GM12878 (cell line): Measurements from ENCODE around the gene ZCCHC2. TPM values are rescaled to one million over a fixed set of nuclear protein-coding genes. Genes with fewer than 3 reads are reported as not detected.

Experiments used
- ATAC-seq: fragments of 200-7000 bp; cut with Tn5 transposase; 3 replicates; pipeline ENCODE4 v1.9.1; 2020; ENCODE audit warnings: mild to moderate bottlenecking, moderate library complexity
- BruUV-seq: library from RNA; stranded (reverse); fragments of 400-500 nt; replicated peaks from 2 replicates; lab custom pipeline; 2021; lab: Mats Ljungman, UMichigan
- CTCF ChIA-PET: fragments of 300-600 bp; sonication (Branson Sonifier 250); formaldehyde crosslinking; extraction: SDS; loops from one replicate; lab custom pipeline; 2021; ENCODE audit warnings: inconsistent platforms; lab: Yijun Ruan, JAX
- POLR2A ChIA-PET: fragments of 350-600 bp; formaldehyde crosslinking; extraction: SDS; loops from one replicate; lab custom pipeline; 2021; ENCODE audit warnings: inconsistent platforms; lab: Charles Lee
- RAD21 ChIA-PET: fragments of 300-600 bp; sonication (Branson Sonifier 250); formaldehyde crosslinking; loops from one replicate; lab custom pipeline; 2023; ENCODE audit warnings: antibody characterized with exemption; ENCODE audit not compliant: unreplicated experiment; lab: Charles Lee
- SMC1A ChIA-PET: fragments of 300-600 bp; sonication (Branson Sonifier 250); formaldehyde crosslinking; loops from one replicate; lab custom pipeline; 2023; ENCODE audit not compliant: unreplicated experiment, uncharacterized antibody; lab: Charles Lee
- DNase-seq: peaks from one replicate; pipeline ENCODE4 v3.0.0-alpha.2; 2011; ENCODE audit warnings: low read depth, low spot score
- FAIRE-seq: peaks from 3 replicates; lab custom pipeline; 2011; peaks lifted over from hg19 to GRCh38; lab: Jason Lieb, UNC
- H2AFZ ChIP-seq: 2 replicates; pipeline ENCODE4 v1.6.0; 2011; ENCODE audit warnings: low read depth, low read length, control low read depth; ENCODE audit not compliant: control insufficient read depth
- H3K27ac ChIP-seq: 2 replicates; pipeline ENCODE4 v1.5.1; 2011; ENCODE audit warnings: control low read depth; ENCODE audit not compliant: control insufficient read depth, insufficient read depth
- H3K27me3 ChIP-seq, 2 experiments: replicated peaks in 1 of 2; 2 replicates each; pipeline versions ENCODE4 v1.6.0 to v1.6.1; 2011; ENCODE audit warnings: low read length in 1 of 2; ENCODE audit not compliant: control insufficient read depth in 2 of 2, insufficient read depth in 2 of 2
- H3K36me3 ChIP-seq, 2 experiments: 2 replicates each; pipeline ENCODE4 v1.5.1; 2011; ENCODE audit warnings: low read length in 1 of 2; ENCODE audit not compliant: control insufficient read depth in 2 of 2, insufficient read depth in 2 of 2
- H3K4me1 ChIP-seq: 2 replicates; pipeline ENCODE4 v1.6.1; 2011; ENCODE audit warnings: mild to moderate bottlenecking, low read length, moderate library complexity, mixed read lengths; ENCODE audit not compliant: control insufficient read depth, insufficient read depth
- H3K4me2 ChIP-seq: 2 replicates; pipeline ENCODE4 v1.6.0; 2011; ENCODE audit warnings: control low read depth; ENCODE audit not compliant: control insufficient read depth, insufficient read depth
- H3K4me3 ChIP-seq: fragments of 200-600 bp; sonication (generic); 2 replicates; pipeline ENCODE4 v1.5.1; 2016
- H3K79me2 ChIP-seq: 2 replicates; pipeline ENCODE4 v1.6.0; 2011; ENCODE audit warnings: low read length; ENCODE audit not compliant: control insufficient read depth, insufficient read depth
- H3K9ac ChIP-seq: 2 replicates; pipeline ENCODE4 v1.8.0; 2011; ENCODE audit warnings: low read length, control low read depth, mixed read lengths; ENCODE audit not compliant: control insufficient read depth, insufficient read depth
- H3K9me3 ChIP-seq: replicated peaks from 3 replicates; pipeline ENCODE4 v1.5.1; 2011; ENCODE audit warnings: mild to moderate bottlenecking, low read length; ENCODE audit not compliant: control insufficient read depth, insufficient read depth
- H4K20me1 ChIP-seq: 2 replicates; pipeline ENCODE4 v1.6.0; 2011; ENCODE audit not compliant: control insufficient read depth, insufficient read depth
- ETV6 ChIP-seq, 2 experiments: fragments of 450-650 bp in 1 of 2; IDR thresholded peaks in 1 of 2; conservative IDR thresholded peaks in 1 of 2; 2 replicates each; pipeline ENCODE4 v1.6.1; 2014; ENCODE audit warnings: antibody characterized with exemption in 1 of 2, borderline replicate concordance in 1 of 2, low read depth in 1 of 2, mild to moderate bottlenecking in 1 of 2, moderate library complexity in 1 of 2
- RCOR1 ChIP-seq: conservative IDR thresholded peaks from 2 replicates; pipeline ENCODE4 v1.6.1; 2012; ENCODE audit warnings: low read depth, low read length, improper control_type of control experiment
- RFX5 ChIP-seq: IDR thresholded peaks from 2 replicates; pipeline ENCODE4 v1.6.1; 2011; ENCODE audit warnings: low read depth, low read length, improper control_type of control experiment
- SMC3 ChIP-seq: IDR thresholded peaks from 2 replicates; pipeline ENCODE4 v1.6.1; 2011; ENCODE audit warnings: low read length, improper control_type of control experiment, borderline replicate concordance
- ZNF687 ChIP-seq: fragments of 450-650 bp; IDR thresholded peaks from 2 replicates; pipeline ENCODE4 v1.6.1; 2017; ENCODE audit warnings: mild to moderate bottlenecking, moderate library complexity
- WGBS: methylation state at CpG from one replicate; pipeline ENCODE4 v1.1.6; 2016; ENCODE audit warnings: low lambda C conversion rate; ENCODE audit not compliant: insufficient replicate concordance, insufficient coverage; ENCODE audit errors: missing lambda C conversion rate; 5-methylcytosine and 5-hydroxymethylcytosine counted together
- in situ Hi-C: fragments of 300-500 bp; cut with MboI; formaldehyde crosslinking; loops from 9 replicates; pipeline ENCODE4 v1.14.3; 2018; ENCODE audit warnings: mixed read lengths
- intact Hi-C: fragments of 100-400 bp; cut with micrococcal nuclease; formaldehyde crosslinking; loops from one replicate; pipeline ENCODE4 v1.14.2; 2022; ENCODE audit not compliant: unreplicated experiment
- polyA plus RNA-seq, 11 experiments: library from polyadenylated mRNA; depleted of rRNA in 4 of 11; unstranded in 6 of 11; stranded (reverse) in 5 of 11; fragments of >200 nt; fragmentation: Nextera tagmentation in 4 of 11; fragmentation: Illumina TruSeq in 1 of 11; extraction: Ambion mirVana in 4 of 11; extraction: Trizol in 1 of 11; gene quantifications; 1 replicate in 1 of 11; 2 replicates in 10 of 11; pipeline versions ENCODE4 v1.2.1 to v1.2.3, GENCODE V29; 2011 to 2016; ENCODE audit warnings: inconsistent platforms in 2 of 11, missing spikeins in 2 of 11, low read depth in 1 of 11
- total RNA-seq, 4 experiments: library from RNA; depleted of rRNA in 3 of 4; stranded (reverse); fragments of >200 nt in 3 of 4; fragmentation: Illumina TruSeq in 1 of 4; extraction: Trizol in 1 of 4; gene quantifications; 2 replicates each; pipeline versions ENCODE4 v1.2.1 to v1.2.3, GENCODE V29; 2013 to 2021
- TF ChIP-seq, protein P1 (sequence below): IDR thresholded peaks from 2 replicates; pipeline ENCODE4 v1.6.1; 2011; ENCODE audit warnings: mild to moderate bottlenecking, low read depth, low read length, moderate library complexity; ENCODE audit not compliant: insufficient replicate concordance

Gene ZCCHC2
- total and polyA plus RNA-seq, 10 of the 15 experiments (the other 5 are each of a cell fraction or from before 2014, with no cell fraction given), result 1.7 to 17.4 (median 8.6) TPM

DNA sequence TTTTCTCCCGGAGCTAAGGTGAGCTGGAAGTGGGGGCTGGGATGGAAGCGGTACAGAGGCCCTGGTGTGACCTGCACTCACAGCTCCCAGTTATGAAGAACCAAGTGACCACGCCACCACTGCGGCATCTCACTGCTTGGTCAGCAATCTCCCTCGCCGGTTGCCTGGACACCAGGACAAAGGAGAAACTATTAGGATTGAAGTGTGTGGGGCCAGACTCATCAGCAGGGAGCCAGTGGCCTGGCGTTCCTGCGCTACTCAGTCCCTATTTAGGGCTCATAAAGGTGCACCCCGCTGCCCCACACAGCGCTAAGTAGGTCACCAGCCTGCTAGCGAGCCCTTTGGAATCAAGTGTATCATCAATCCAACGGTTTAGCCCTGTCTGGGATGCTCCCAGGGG lies 82.9 kb downstream of the ZCCHC2 start:
- Histone ChIP-seq H3K36me3 (no peaks in the 10 kb centered on the region), H3K79me2 (no peaks in the 10 kb centered on the region), H3K4me1 (no peaks in the 10 kb centered on the region), H3K9me3 (no peaks in the 10 kb centered on the region), H4K20me1 (no peaks in the 10 kb centered on the region), H3K9ac (no peak overlapping the region), H2AFZ (no peak overlapping the region), H3K4me3 (no peak overlapping the region), H3K27ac (no peak overlapping the region), H3K4me2 (no peak overlapping the region), H3K27me3 (no peaks in the 10 kb centered on the region)
- 56% methylated on average over 12 of the region's 12 CpGs for WGBS
- CTCF ChIA-PET, result no interaction called here
- SMC1A ChIA-PET, result interaction anchor here (0.5 kb wide), 1 partner anchor 352 kb away, joined by 3 read pairs; no protein-coding TSS in a partner anchor
- no peak for ATAC-seq
- RAD21 ChIA-PET, result no interaction called here
- BruUV-seq, result no TSS peak
- DNase-seq, result no peak
- TF ChIP-seq, protein P1, sequence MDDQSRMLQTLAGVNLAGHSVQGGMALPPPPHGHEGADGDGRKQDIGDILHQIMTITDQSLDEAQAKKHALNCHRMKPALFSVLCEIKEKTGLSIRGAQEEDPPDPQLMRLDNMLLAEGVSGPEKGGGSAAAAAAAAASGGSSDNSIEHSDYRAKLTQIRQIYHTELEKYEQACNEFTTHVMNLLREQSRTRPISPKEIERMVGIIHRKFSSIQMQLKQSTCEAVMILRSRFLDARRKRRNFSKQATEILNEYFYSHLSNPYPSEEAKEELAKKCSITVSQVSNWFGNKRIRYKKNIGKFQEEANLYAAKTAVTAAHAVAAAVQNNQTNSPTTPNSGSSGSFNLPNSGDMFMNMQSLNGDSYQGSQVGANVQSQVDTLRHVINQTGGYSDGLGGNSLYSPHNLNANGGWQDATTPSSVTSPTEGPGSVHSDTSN, result no peak
- TF ChIP-seq SMC3 (no peak), ZNF687 (no peak), RCOR1 (no peak), ETV6 (conservative IDR thresholded peaks at IDR 0.05 in 1 of 2, IDR thresholded peaks at IDR 0.05 in 1 of 2; ENCODE audit: borderline replicate concordance in 1 of 2, low read depth in 1 of 2) (no peak), RFX5 (no peak)
- intact Hi-C loops (no loop called here), in situ Hi-C loops (no loop called here)
- no peak for FAIRE-seq
- POLR2A ChIA-PET, result interaction anchor here (0.6 kb wide), 3 partner anchors 103 to 840 kb away, joined by 3 to 4 read pairs (median 4); no protein-coding TSS in a partner anchor
